WTC11 (cell line): ENCODE data around the gene CYP4F12. TPM values are rescaled to one million over a fixed set of nuclear protein-coding genes. Genes with fewer than 3 reads are reported as not detected.
A peak's percentile ranks its signal among the peaks of the same experiment; 100 is the strongest.

Source experiments
- ATAC-seq: fragments of 200-7000 bp; cut with Tn5 transposase; 2 replicates; pipeline ENCODE4 v1.10.0; 2021; ENCODE audit warnings: mild to moderate bottlenecking, moderate library complexity
- Bru-seq: library from RNA; stranded (reverse); fragments of 400-500 nt; gene quantifications from one replicate; lab custom pipeline; 2021; lab: Mats Ljungman, UMichigan
- CTCF ChIA-PET: fragments of 300-600 bp; sonication (Branson Sonifier 250); formaldehyde crosslinking; loops from one replicate; lab custom pipeline; 2021; ENCODE audit warnings: antibody characterized with exemption; lab: Charles Lee
- POLR2A ChIA-PET: fragments of 350-600 bp; sonication (Branson Sonifier 250); formaldehyde crosslinking; loops from one replicate; lab custom pipeline; 2021; ENCODE audit warnings: antibody characterized with exemption; lab: Charles Lee
- DNase-seq: peaks from one replicate; pipeline ENCODE4 v3.0.0; 2021; ENCODE audit warnings: low spot score
- H3K27ac Mint-ChIP-seq: 2 replicates; pipeline ENCODE4 v1.8.0; 2021; ENCODE audit warnings: mixed read lengths
- H3K27me3 Mint-ChIP-seq: 2 replicates; pipeline ENCODE4 v1.8.0; 2021; ENCODE audit warnings: low read depth, mild to moderate bottlenecking, moderate library complexity, mixed read lengths
- H3K36me3 Mint-ChIP-seq: 2 replicates; pipeline ENCODE4 v1.8.0; 2021; ENCODE audit warnings: mixed read lengths
- H3K4me1 Mint-ChIP-seq: 2 replicates; pipeline ENCODE4 v1.8.0; 2022; ENCODE audit warnings: mixed read lengths
- H3K4me3 Mint-ChIP-seq: 2 replicates; pipeline ENCODE4 v1.8.0; 2021; ENCODE audit warnings: mild to moderate bottlenecking, moderate library complexity, mixed read lengths
- H3K9me3 Mint-ChIP-seq: 2 replicates; pipeline ENCODE4 v1.8.0; 2021; ENCODE audit warnings: mixed read lengths
- ATF1 ChIP-seq: sonication (generic); formaldehyde crosslinking; IDR thresholded peaks from 2 replicates; pipeline ENCODE4 v1.8.1; 2023; ENCODE audit warnings: mild to moderate bottlenecking, moderate library complexity, missing genetic modification reagents
- FOXP1 ChIP-seq: sonication (generic); formaldehyde crosslinking; IDR thresholded peaks from 2 replicates; pipeline ENCODE4 v1.8.0; 2022; ENCODE audit warnings: missing genetic modification reagents, mild to moderate bottlenecking, moderate library complexity, borderline replicate concordance
- GTF2I ChIP-seq: fragments of 250-450 bp; sonication (Bioruptor Pico); conservative IDR thresholded peaks from 2 replicates; pipeline ENCODE4 v1.4.0; 2021; ENCODE audit warnings: mild to moderate bottlenecking
- NFE2L1 ChIP-seq: sonication (generic); formaldehyde crosslinking; IDR thresholded peaks from 2 replicates; pipeline ENCODE4 v1.8.1; 2023; ENCODE audit warnings: missing genetic modification reagents
- NR3C1 ChIP-seq: sonication (generic); formaldehyde crosslinking; conservative IDR thresholded peaks from 2 replicates; pipeline ENCODE4 v1.8.1; 2023; ENCODE audit warnings: low read depth, mild to moderate bottlenecking, missing genetic modification reagents
- SOX15 ChIP-seq: fragments of 250-450 bp; sonication (Bioruptor Pico); IDR thresholded peaks from 2 replicates; pipeline ENCODE4 v1.9.0; 2021; ENCODE audit warnings: mild to moderate bottlenecking
- TEAD1 ChIP-seq: sonication (generic); formaldehyde crosslinking; IDR thresholded peaks from 2 replicates; pipeline ENCODE4 v1.8.0; 2022; ENCODE audit warnings: mild to moderate bottlenecking, missing genetic modification reagents
- ZNF121 ChIP-seq: sonication (generic); formaldehyde crosslinking; IDR thresholded peaks from 2 replicates; pipeline ENCODE4 v1.8.0; 2023; ENCODE audit warnings: missing genetic modification reagents
- ZNF138 ChIP-seq: sonication (generic); formaldehyde crosslinking; conservative IDR thresholded peaks from 2 replicates; pipeline ENCODE4 v1.8.1; 2022; ENCODE audit warnings: mild to moderate bottlenecking, moderate library complexity, missing genetic modification reagents
- ZNF263 ChIP-seq: sonication (generic); formaldehyde crosslinking; IDR thresholded peaks from 2 replicates; pipeline ENCODE4 v1.8.1; 2022; ENCODE audit warnings: low read depth, mild to moderate bottlenecking, moderate library complexity, missing genetic modification reagents
- long read RNA-seq, 3 experiments: library from RNA in 1 of 3; library from capped mRNA in 1 of 3; library from polyadenylated mRNA in 1 of 3; unstranded in 2 of 3; stranded (forward) in 1 of 3; transcript quantifications; one replicate each; pipeline ENCODE4 v2.0.0, GENCODE V29; 2021
- total RNA-seq: library from RNA; stranded (reverse); gene quantifications from 3 replicates; pipeline ENCODE4 v1.2.3, GENCODE V29; 2021
- TF ChIP-seq, protein P1 (sequence below): fragments of 250-450 bp; sonication (Bioruptor Pico); IDR thresholded peaks from 2 replicates; pipeline ENCODE4 v1.9.0; 2021; ENCODE audit warnings: moderate library complexity, mild to moderate bottlenecking, inconsistent platforms, borderline replicate concordance
- TF ChIP-seq, protein P2 (sequence below): sonication (generic); formaldehyde crosslinking; IDR thresholded peaks from 2 replicates; pipeline ENCODE4 v1.8.1; 2022; ENCODE audit warnings: low read depth, mild to moderate bottlenecking, moderate library complexity, missing genetic modification reagents, borderline replicate concordance
- TF ChIP-seq, protein P3 (sequence below): fragments of 250-450 bp; sonication (Bioruptor Pico); IDR thresholded peaks from 2 replicates; pipeline ENCODE4 v2.1.2; 2022; ENCODE audit warnings: mild to moderate bottlenecking, moderate library complexity
- TF ChIP-seq, protein P4 (sequence below): sonication (generic); formaldehyde crosslinking; IDR thresholded peaks from 2 replicates; pipeline ENCODE4 v1.8.1; 2023; ENCODE audit warnings: mild to moderate bottlenecking, missing genetic modification reagents
- TF ChIP-seq, protein P5 (sequence below): sonication (generic); formaldehyde crosslinking; IDR thresholded peaks from 2 replicates; pipeline ENCODE4 v1.8.1; 2023; ENCODE audit warnings: mild to moderate bottlenecking, missing genetic modification reagents
- TF ChIP-seq, protein P6 (sequence below): fragments of 250-450 bp; sonication (Bioruptor Pico); IDR thresholded peaks from 2 replicates; pipeline ENCODE4 v1.9.0; 2021; ENCODE audit warnings: mild to moderate bottlenecking, borderline replicate concordance

CYP4F12 gene, protein sequence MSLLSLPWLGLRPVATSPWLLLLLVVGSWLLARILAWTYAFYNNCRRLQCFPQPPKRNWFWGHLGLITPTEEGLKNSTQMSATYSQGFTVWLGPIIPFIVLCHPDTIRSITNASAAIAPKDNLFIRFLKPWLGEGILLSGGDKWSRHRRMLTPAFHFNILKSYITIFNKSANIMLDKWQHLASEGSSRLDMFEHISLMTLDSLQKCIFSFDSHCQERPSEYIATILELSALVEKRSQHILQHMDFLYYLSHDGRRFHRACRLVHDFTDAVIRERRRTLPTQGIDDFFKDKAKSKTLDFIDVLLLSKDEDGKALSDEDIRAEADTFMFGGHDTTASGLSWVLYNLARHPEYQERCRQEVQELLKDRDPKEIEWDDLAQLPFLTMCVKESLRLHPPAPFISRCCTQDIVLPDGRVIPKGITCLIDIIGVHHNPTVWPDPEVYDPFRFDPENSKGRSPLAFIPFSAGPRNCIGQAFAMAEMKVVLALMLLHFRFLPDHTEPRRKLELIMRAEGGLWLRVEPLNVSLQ
- not detected in 3 replicates for total RNA-seq
- not detected for Bru-seq, nascent RNA
- long read RNA-seq, experiment 1: 0 reads
- long read RNA-seq, experiment 2: 0 reads
- long read RNA-seq, experiment 3: 0 reads

DNA sequence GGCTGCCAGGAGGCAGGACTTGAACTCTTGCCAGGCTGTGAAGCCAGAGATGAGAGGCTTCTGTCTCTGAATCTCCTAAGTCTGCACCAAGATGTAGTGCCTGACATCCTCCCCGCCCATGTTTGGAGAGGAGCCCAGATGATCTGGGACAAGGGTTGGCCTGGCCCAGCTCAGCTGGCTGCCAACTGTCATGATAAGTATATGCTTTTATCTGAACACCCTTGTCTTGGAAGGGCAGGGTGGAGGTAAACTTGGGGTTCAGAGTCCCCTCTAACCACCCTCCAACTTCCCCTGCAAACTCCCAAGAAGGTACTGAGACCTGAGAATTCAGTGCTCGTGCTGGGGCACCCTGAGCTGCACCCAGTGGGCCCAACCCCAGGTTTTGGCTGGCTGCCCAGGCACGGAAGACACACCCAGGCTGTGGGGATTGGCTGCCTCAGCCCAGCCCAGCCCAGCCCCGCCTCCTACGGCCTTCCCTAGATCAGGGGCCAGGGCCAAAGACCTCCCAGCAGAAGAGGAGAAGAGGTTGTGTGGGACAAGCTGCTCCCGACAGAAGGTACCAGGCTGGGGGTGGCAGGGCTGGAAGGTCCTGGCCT lies at the start of gene CYP4F12:
TSS of gene CYP4F12 (plus strand) at position 508 of the 596 bp plus-strand sequence. CDS start 443 bp downstream, outside the sequence.
- Mint-ChIP-seq H3K4me1 (no peaks in the 10 kb centered on the region), H3K4me3 (no peak within 1 kb of the TSS), H3K36me3 (peaks cover 29% of the 10 kb centered on the region), H3K9me3 (peaks cover 47% of the 10 kb centered on the region), H3K27ac (no peak within 1 kb of the TSS), H3K27me3 (peaks cover 8% of the 10 kb centered on the region)
- ChIA-PET CTCF (no interaction called here), POLR2A (no interaction called here)
- ATAC-seq (no peak), DNase-seq (no peak)
- TF ChIP-seq ZNF121 (CRISPR knock-in tag): no peak
- TF ChIP-seq, protein P1, sequence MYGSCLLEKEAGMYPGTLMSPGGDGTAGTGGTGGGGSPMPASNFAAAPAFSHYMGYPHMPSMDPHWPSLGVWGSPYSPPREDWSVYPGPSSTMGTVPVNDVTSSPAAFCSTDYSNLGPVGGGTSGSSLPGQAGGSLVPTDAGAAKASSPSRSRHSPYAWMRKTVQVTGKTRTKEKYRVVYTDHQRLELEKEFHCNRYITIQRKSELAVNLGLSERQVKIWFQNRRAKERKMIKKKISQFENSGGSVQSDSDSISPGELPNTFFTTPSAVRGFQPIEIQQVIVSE: no peak
- TF ChIP-seq, protein P2, sequence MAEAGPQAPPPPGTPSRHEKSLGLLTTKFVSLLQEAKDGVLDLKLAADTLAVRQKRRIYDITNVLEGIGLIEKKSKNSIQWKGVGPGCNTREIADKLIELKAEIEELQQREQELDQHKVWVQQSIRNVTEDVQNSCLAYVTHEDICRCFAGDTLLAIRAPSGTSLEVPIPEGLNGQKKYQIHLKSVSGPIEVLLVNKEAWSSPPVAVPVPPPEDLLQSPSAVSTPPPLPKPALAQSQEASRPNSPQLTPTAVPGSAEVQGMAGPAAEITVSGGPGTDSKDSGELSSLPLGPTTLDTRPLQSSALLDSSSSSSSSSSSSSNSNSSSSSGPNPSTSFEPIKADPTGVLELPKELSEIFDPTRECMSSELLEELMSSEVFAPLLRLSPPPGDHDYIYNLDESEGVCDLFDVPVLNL (CRISPR knock-in tag): no peak
- no peak for TF ChIP-seq FOXP1 (CRISPR knock-in tag)
- TF ChIP-seq, protein P3, sequence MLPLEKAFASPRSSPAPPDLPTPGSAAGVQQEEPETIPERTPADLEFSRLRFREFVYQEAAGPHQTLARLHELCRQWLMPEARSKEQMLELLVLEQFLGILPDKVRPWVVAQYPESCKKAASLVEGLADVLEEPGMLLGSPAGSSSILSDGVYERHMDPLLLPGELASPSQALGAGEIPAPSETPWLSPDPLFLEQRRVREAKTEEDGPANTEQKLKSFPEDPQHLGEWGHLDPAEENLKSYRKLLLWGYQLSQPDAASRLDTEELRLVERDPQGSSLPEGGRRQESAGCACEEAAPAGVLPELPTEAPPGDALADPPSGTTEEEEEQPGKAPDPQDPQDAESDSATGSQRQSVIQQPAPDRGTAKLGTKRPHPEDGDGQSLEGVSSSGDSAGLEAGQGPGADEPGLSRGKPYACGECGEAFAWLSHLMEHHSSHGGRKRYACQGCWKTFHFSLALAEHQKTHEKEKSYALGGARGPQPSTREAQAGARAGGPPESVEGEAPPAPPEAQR: no peak

DNA sequence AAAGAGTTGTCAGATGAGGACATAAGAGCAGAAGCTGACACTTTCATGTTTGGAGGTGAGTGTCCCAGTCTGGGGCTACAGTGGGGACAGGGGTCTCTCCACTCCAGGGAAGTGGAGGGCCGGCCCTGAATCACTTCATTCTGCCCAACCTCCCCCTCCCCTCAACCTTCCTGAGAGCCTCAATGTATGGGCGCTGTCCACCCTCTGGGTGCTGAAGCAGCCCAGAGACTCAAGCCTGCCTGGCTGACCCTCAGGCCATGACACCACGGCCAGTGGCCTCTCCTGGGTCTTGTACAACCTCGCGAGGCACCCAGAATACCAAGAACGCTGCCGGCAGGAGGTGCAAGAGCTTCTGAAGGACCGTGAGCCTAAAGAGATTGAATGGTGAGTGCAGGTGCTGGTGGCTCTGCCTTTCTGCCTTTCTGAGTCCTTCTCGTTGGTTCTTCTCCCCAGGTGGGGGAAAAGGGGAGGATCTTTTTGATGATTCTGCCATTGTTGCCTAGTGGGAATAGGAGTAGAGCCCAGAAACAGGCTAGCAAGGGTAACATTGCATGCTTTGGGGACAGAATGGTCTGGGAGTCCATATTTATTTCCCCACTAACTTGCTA lies 49.1 kb upstream of the CYP4F12 start:
- ChIA-PET CTCF (no interaction called here), POLR2A (no interaction called here)
- DNase-seq: peak; percentile 50
- Mint-ChIP-seq H3K27me3 (peaks cover 9% of the 10 kb centered on the region), H3K36me3 (peaks cover 15% of the 10 kb centered on the region), H3K4me1 (no peaks in the 10 kb centered on the region)
- TF ChIP-seq SOX15 (CRISPR knock-in tag): no peak
- TF ChIP-seq ZNF138: no peak
- no peak for TF ChIP-seq GTF2I (CRISPR knock-in tag)
- TF ChIP-seq, protein P4, sequence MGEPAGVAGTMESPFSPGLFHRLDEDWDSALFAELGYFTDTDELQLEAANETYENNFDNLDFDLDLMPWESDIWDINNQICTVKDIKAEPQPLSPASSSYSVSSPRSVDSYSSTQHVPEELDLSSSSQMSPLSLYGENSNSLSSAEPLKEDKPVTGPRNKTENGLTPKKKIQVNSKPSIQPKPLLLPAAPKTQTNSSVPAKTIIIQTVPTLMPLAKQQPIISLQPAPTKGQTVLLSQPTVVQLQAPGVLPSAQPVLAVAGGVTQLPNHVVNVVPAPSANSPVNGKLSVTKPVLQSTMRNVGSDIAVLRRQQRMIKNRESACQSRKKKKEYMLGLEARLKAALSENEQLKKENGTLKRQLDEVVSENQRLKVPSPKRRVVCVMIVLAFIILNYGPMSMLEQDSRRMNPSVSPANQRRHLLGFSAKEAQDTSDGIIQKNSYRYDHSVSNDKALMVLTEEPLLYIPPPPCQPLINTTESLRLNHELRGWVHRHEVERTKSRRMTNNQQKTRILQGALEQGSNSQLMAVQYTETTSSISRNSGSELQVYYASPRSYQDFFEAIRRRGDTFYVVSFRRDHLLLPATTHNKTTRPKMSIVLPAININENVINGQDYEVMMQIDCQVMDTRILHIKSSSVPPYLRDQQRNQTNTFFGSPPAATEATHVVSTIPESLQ (CRISPR knock-in tag): no peak
- TF ChIP-seq NR3C1 (CRISPR knock-in tag): no peak
- TF ChIP-seq, protein P5, sequence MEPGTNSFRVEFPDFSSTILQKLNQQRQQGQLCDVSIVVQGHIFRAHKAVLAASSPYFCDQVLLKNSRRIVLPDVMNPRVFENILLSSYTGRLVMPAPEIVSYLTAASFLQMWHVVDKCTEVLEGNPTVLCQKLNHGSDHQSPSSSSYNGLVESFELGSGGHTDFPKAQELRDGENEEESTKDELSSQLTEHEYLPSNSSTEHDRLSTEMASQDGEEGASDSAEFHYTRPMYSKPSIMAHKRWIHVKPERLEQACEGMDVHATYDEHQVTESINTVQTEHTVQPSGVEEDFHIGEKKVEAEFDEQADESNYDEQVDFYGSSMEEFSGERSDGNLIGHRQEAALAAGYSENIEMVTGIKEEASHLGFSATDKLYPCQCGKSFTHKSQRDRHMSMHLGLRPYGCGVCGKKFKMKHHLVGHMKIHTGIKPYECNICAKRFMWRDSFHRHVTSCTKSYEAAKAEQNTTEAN (CRISPR knock-in tag): no peak
- TF ChIP-seq, protein P6, sequence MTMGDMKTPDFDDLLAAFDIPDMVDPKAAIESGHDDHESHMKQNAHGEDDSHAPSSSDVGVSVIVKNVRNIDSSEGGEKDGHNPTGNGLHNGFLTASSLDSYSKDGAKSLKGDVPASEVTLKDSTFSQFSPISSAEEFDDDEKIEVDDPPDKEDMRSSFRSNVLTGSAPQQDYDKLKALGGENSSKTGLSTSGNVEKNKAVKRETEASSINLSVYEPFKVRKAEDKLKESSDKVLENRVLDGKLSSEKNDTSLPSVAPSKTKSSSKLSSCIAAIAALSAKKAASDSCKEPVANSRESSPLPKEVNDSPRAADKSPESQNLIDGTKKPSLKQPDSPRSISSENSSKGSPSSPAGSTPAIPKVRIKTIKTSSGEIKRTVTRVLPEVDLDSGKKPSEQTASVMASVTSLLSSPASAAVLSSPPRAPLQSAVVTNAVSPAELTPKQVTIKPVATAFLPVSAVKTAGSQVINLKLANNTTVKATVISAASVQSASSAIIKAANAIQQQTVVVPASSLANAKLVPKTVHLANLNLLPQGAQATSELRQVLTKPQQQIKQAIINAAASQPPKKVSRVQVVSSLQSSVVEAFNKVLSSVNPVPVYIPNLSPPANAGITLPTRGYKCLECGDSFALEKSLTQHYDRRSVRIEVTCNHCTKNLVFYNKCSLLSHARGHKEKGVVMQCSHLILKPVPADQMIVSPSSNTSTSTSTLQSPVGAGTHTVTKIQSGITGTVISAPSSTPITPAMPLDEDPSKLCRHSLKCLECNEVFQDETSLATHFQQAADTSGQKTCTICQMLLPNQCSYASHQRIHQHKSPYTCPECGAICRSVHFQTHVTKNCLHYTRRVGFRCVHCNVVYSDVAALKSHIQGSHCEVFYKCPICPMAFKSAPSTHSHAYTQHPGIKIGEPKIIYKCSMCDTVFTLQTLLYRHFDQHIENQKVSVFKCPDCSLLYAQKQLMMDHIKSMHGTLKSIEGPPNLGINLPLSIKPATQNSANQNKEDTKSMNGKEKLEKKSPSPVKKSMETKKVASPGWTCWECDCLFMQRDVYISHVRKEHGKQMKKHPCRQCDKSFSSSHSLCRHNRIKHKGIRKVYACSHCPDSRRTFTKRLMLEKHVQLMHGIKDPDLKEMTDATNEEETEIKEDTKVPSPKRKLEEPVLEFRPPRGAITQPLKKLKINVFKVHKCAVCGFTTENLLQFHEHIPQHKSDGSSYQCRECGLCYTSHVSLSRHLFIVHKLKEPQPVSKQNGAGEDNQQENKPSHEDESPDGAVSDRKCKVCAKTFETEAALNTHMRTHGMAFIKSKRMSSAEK: no peak
- TF ChIP-seq ATF1 (CRISPR knock-in tag): no peak
- no peak for TF ChIP-seq TEAD1
- TF ChIP-seq ZNF263 (CRISPR knock-in tag): no peak
- TF ChIP-seq NFE2L1: no peak
- TF ChIP-seq, all 79 proteins: peak for 0
- no peak; the same call in 1 of the 2 replicates for ATAC-seq
- Mint-ChIP-seq H3K4me3 (no peak overlapping the region), H3K27ac (no peak overlapping the region), H3K9me3 (peaks cover 56% of the 10 kb centered on the region)
